NCI-H82 treated with DMSO at 0.1 percent for 48 hours (cell line): ENCODE data around the gene MED13L.
A peak's percentile ranks its signal among the peaks of the same experiment; 100 is the strongest.

Source experiments
- DNase-seq: peaks from one replicate; lab custom pipeline; 2025; ENCODE audit not compliant: unreplicated experiment; lab: John Stamatoyannopoulos, UW

The MED13L gene

DNA sequence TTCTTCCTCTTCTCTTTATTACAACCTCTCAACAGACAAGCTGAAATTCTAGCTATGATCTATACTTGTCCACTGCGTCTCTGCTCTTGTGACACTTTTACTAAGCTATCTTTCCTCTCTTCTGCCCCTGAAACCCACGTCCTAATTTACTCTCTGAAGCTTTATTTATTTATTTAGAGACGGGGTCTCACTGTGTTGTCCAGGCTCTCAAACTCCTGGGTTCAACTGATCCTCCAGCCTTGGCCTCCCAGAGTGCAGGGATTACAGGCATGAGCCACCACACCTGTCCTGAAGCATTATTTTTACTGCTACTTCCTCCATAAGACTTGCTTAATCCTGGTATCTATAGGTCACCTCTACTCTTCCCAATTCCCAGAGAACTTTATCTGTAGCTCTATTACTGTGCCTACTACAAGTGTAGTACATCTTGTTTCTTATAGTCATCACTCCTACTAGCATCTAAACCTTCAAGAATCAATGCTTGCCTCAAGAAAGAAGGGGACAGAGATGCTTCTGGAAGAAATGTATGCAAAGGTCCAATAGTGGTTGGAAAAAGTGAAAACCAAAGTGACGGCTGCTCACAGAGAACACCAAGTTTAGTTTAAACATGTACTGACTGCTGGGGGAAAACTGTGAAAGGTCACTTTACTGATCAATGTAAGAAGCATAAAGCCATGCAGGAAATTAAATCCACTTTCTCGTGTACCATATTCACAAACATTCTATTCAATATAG lies 61.3 kb downstream of the MED13L start:
- no peak for DNase-seq

- DNase-seq = no peak
Observed at GRCh38 chr12:116215023-116215422, 62.5 kb downstream of the MED13L start.

DNA sequence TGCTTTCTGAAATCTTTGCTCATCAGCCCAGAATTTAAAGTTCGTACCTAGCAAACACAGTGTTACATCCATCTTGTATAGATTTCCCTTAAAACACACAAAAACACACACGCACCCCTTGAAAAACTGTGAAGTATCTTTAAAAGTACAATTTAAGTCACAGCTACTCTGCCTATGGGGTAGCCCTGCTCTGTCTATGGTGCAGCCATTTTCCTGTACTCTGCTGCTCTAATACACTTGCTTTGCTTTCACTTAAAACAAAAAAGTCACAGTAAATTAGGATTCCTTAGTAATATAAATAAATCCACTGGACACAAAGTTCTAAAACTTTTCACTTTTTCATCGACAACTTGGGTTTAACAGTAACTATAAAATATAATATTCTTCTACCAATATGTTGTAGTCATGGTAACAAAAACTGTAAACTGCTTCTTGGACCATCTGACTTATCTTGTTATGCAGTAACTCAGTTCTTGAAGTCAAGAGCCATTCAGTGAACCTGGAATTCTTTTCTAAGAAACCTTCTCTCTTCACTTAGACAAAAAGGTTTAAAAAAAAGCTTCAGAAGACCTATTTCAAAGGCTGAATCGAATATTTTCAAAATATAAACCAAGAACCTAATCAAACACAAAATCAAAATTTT lies 63.5 kb downstream of the MED13L start:
- DNase-seq = no peak

GRCh38 chr12:116213014-116213413 lies 64.5 kb downstream of the MED13L start:
- DNase-seq = no peak

GRCh38 chr12:116210762-116211161 lies 66.7 kb downstream of the MED13L start:
- DNase-seq = no peak

DNA sequence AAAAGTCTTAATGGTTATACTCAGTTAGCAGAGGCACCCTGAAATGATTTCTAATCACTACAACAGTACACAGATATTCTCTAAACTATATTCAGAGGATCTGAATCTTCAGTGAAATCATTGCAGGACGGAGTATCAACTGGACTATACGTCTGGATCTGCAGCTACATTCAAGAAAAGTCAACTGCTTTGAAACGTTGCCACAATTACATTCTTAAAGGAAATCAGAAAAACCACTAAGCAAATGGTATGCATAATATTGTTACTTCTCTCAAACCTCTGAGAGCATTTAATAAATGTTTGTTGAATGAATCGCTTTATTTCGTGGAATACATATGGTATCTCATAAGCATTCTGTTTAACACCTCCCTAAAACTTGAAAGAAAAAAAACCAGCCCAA lies 67.4 kb downstream of the MED13L start:
- no peak for DNase-seq

- DNase-seq = no peak
Observed at GRCh38 chr12:116209503-116209902, 68.0 kb downstream of the MED13L start.

DNA sequence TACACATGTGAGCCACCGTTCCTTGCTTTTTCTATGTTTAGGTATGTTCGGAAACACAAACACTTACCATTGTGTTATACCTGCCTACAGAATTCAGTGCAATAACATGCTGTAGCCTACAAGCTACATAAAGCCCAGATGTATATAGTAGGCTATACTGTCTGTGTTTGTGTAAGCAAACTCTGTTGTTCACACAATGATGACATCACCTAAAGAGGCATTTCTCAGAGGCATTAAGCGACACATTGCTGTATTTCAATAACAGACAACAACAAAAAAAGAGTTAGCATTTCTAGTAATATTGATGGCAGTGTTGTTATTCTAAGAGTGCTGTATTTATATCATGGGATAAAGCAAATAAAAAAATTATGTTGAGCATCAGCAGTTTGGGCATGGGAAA lies 70.2 kb downstream of the MED13L start:
- DNase-seq = no peak

- DNase-seq = no peak
Observed at GRCh38 chr12:116206828-116207227, 70.7 kb downstream of the MED13L start.

DNA sequence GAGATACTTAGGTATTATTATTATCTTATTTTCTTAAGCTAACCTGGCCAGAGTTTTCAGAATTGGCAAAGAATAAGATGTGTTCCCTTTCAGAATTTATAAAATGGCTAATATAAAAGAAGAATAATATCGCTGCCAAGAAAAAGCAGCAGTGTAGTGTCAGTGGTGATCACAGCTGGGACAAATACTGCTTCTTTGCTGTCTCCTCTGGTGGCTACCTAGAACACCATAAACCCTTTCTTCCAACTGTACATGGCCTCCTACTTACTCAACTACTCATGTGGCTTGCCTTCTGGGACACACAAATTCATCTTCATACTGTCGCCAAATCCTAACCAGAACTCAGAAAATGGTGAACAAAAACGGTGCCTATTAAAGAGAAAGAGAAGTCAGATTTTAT lies 72.7 kb downstream of the MED13L start:
- DNase-seq = no peak

- DNase-seq = no peak
Observed at GRCh38 chr12:116204169-116204568, 73.3 kb downstream of the MED13L start.

GRCh38 chr12:116202940-116203339 lies 74.6 kb downstream of the MED13L start:
- no peak for DNase-seq

DNA sequence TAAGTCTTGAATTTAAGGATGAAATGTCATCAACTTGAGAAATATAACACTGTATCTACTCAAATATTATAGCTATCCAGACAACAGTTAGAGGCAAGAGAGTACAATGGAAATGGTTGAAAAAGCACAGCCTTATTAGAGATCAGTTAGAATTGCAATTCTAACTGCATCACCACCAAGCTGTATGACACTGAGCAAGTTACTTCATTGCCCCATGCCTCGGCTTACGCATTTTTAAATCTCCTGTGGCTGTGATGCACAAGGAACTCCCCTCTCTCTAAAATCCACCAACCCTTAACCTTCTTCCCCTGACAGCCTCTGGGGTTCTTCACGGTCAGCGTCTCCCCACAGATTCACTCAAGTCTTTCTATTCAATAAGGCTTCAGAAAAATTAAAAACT lies 75.1 kb downstream of the MED13L start:
- DNase-seq = no peak

GRCh38 chr12:116201908-116202307 lies 75.6 kb downstream of the MED13L start:
- DNase-seq = no peak

- DNase-seq = no peak
Observed at GRCh38 chr12:116201359-116201758, 76.1 kb downstream of the MED13L start.

GRCh38 chr12:116200812-116201211 lies 76.7 kb downstream of the MED13L start:
- no peak for DNase-seq

DNA sequence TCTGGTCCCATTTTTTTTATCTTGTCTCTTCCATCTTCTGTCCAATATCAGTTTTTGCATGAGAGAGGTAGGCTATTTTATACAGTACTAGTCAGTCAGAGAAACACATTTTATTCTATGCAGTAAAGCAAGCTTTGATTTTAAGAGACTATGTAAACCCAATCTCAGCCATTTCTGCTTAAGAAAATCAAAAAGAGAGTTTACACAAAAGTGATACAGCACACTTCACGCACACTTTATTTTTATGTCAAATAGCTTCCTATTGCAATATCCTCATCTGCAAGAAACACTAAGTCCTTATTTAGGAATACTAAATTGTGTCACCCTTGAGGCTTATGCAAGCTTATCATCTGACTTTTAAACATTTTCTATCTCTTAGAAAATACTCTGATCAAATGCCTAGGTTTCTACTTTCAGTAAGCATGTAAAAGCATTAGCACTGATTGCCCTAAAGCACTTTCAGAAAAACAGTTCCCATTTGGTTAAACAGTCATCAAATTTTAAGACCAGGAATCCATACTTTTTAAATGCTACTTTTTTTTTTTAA lies 78.3 kb downstream of the MED13L start:
- DNase-seq = no peak

DNA sequence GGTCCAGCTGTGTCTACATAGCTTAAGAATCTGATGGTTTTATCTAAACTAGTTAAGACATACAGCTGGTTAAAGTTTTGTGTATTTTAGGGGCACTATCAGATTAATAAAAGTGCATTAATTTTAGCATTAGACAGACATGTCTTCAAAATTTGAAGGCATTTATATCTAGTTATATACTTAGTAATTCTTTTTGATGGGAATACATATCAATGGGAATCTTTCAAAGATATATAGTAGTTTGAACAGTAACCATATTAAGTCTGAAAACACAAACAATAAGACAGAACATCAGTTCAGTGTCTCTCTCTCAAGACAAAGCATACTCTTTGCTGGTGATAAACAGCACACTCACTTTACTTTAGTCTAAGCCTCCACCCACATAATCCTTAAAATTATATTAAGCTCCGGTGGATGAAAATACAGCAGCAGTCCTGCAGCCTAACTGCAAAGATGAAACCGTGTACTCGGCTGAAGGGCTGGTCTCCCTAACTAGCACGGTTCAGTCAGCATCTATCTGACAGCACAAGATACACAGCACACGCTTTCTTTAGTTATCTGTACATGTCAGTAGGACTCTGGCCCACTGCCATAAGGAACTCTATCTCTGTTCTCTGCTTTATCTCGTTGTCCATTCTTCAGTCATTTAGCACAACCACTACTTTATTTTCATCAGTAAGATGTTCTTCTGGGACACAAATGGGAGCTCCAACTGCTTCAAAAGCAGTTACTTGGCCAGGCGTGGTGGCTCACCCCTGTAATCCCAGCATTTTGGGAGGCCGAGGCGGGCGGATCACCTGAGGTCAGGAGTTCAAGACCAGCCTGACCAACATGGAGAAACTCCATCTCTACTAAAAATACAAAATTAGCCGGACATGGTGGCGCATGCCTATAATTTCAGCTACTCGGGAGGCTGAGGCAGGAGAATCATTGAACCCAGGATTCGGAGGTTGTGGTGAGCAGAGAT lies 80.5 kb downstream of the MED13L start:
- peak; percentile 41 for DNase-seq

DNA sequence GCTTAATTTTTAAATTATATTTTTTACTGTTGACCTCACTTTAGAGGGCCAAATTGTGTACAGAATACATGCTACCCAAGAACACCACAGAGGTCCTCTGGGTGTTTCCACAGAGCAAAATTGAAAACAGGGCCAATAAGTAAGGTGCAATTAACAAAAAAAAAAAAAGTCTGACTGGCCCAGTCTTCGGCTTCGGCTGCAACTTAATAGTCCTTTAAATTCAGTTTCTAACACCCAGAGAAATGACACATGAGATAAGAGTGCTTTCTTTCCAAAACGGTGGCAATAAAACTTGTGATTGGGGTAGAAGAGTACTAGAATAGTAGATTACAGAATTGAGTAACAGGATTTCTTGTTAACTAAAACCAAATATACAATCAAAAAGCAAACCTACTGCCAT lies 81.3 kb downstream of the MED13L start:
- no peak for DNase-seq

DNA sequence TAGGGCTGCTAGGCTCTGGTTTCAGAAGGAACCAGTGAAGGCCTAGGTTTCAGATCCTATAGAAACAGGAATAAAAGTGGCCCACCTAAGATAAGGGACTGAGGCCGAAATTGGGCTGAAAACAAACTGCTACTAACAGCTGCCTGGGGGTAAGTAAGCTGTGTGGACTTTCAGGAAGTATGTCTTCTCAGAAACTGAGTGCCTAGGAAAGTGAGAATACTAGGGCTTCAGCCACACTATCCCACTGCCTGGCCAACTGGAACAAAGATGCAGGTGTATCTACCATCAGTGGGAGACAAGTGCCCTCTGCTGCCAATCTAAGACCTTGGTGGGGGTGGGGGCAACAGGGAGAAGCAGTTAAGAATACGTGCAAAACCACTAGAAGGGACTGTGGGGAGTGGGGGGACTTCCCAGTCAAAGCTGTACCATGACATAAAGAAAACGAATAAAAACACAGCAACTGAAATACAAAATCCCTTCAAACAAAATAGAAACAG lies 82.5 kb downstream of the MED13L start:
- no peak for DNase-seq

DNA sequence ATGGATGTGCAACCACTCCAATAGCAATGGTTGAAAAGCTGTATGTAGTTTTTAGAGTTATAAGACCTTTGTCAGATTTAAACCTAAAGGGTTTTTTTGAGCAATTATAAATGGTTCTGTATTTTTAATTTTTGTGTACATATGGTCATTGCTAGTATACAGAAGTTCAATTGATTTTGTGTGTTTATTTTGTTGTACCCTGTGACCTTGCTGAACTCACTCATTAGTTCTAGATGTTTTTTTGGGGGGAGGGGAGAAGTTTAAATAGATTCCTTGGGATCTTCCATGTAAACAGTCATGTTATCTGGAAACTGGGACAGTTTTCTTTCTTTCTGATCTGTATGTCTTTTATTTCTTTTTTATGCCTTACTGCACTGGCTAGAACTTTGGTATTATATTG lies 87.8 kb downstream of the MED13L start:
- no peak for DNase-seq
